Measurements from ENCODE around the gene MTR.

GRCh38 chr1:236858165-236858564, 63.1 kb downstream of the MTR start:
- no peak for TF ChIP-seq CTCF (IDR thresholded peaks at IDR 0.05; ENCODE audit: insufficient read depth, low read length, poor library complexity, severe bottlenecking)
- TF ChIP-seq EZH2phosphoT487 (conservative IDR thresholded peaks at IDR 0.05; ENCODE audit: low read length) = no peak

All from SU-DHL-6 (cell line).